Hepatocyte (in vitro differentiated cells): ENCODE measurements around the gene PLPP4. TPM values are rescaled to one million over a fixed set of nuclear protein-coding genes. Genes with fewer than 3 reads are reported as not detected.

Experiments
- DNase-seq: peaks from one replicate; pipeline ENCODE4 v3.0.0-alpha.2; 2016; ENCODE audit warnings: low spot score
- H2AFZ ChIP-seq: fragments of 200-600 bp; sonication (generic); 2 replicates; pipeline ENCODE4 v1.6.0; 2016; ENCODE audit warnings: antibody characterized with exemption, mild to moderate bottlenecking
- H3K27ac ChIP-seq: fragments of 200-600 bp; sonication (generic); 2 replicates; pipeline ENCODE4 v1.5.1; 2016; ENCODE audit warnings: mild to moderate bottlenecking
- H3K27me3 ChIP-seq: fragments of 200-600 bp; sonication (generic); 2 replicates; pipeline ENCODE4 v1.6.1; 2016
- H3K36me3 ChIP-seq: fragments of 200-600 bp; sonication (generic); replicated peaks from 2 replicates; pipeline ENCODE4 v1.5.1; 2016; ENCODE audit warnings: low read depth; ENCODE audit not compliant: insufficient read depth
- H3K4me1 ChIP-seq: fragments of 200-600 bp; sonication (generic); 2 replicates; pipeline ENCODE4 v1.5.1; 2016; ENCODE audit warnings: mild to moderate bottlenecking, moderate library complexity; ENCODE audit not compliant: insufficient read depth
- H3K4me2 ChIP-seq: fragments of 200-600 bp; sonication (generic); 2 replicates; pipeline ENCODE4 v1.6.0; 2016
- H3K4me3 ChIP-seq: fragments of 200-600 bp; sonication (generic); 2 replicates; pipeline ENCODE4 v1.5.1; 2016; ENCODE audit warnings: mild to moderate bottlenecking
- H3K79me2 ChIP-seq: fragments of 200-600 bp; sonication (generic); 2 replicates; pipeline ENCODE4 v1.6.0; 2017; ENCODE audit warnings: mild to moderate bottlenecking
- H3K9me2 ChIP-seq: fragments of 200-600 bp; sonication (generic); replicated peaks from 2 replicates; pipeline ENCODE4 v1.6.0; 2017; ENCODE audit warnings: mild to moderate bottlenecking; ENCODE audit not compliant: insufficient read depth
- H3K9me3 ChIP-seq: fragments of 200-600 bp; sonication (generic); 2 replicates; pipeline ENCODE4 v1.5.1; 2016; ENCODE audit warnings: low read depth, mild to moderate bottlenecking
- H4K20me1 ChIP-seq: fragments of 200-600 bp; sonication (generic); 2 replicates; pipeline ENCODE4 v1.6.0; 2016; ENCODE audit warnings: mild to moderate bottlenecking; ENCODE audit not compliant: insufficient read depth, poor library complexity, severe bottlenecking
- EZH2 ChIP-seq: fragments of 200-600 bp; sonication (generic); IDR thresholded peaks from 2 replicates; pipeline ENCODE4 v1.6.1; 2016; ENCODE audit warnings: antibody characterized with exemption, mild to moderate bottlenecking, borderline replicate concordance
- EZH2phosphoT487 ChIP-seq: fragments of 200-600 bp; sonication (generic); IDR thresholded peaks from one replicate; pipeline ENCODE4 v1.6.1; 2018; ENCODE audit warnings: antibody characterized with exemption, mild to moderate bottlenecking, low read depth, moderate library complexity; ENCODE audit not compliant: unreplicated experiment, severe bottlenecking
- WGBS: methylation state at CpG from one replicate; pipeline ENCODE4 v1.1.6; 2016; ENCODE audit warnings: low lambda C conversion rate; ENCODE audit errors: missing lambda C conversion rate; 5-methylcytosine and 5-hydroxymethylcytosine counted together
- polyA plus RNA-seq: library from polyadenylated mRNA; unstranded; fragments of >200 nt; fragmentation: Nextera tagmentation; extraction: Ambion mirVana; gene quantifications from 2 replicates; pipeline ENCODE4 v1.2.1, GENCODE V29; 2016
- total RNA-seq: library from RNA; depleted of rRNA; stranded (reverse); fragments of >200 nt; gene quantifications from 2 replicates; pipeline ENCODE4 v1.2.3, GENCODE V29; 2014
- TF ChIP-seq, protein P1 (sequence below): fragments of 200-600 bp; sonication (generic); IDR thresholded peaks from 2 replicates; pipeline ENCODE4 v1.5.1; 2016; ENCODE audit warnings: antibody characterized with exemption, mild to moderate bottlenecking; ENCODE audit not compliant: poor library complexity

PLPP4 gene
- total and polyA plus RNA-seq, 2 experiments from 2014 or later, result 3.4 to 10.8 TPM

DNA sequence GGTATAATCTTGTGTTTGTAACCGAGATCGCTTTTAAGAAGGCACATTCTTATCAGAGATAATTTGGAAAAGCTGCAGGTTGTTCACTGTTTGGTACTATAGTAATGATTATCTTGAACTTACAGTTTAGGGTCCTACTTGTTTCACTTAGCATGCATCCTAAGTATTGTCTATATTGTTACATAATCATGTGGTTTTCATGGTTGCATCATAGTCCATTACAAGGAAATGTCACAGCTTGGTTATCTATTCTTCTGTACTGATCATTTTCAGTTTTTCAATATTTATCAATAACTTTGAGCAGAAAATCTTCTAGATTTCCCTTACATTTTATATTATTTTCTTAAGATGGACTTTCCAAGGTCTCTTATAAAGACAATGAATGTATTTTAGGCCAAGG lies 116.3 kb downstream of the PLPP4 start:
- Histone ChIP-seq H3K79me2 (no peaks in the 10 kb centered on the region), H3K36me3 (no peaks in the 10 kb centered on the region), H3K4me3 (no peak overlapping the region), H3K27me3 (no peaks in the 10 kb centered on the region), H3K4me2 (no peak overlapping the region), H4K20me1 (no peaks in the 10 kb centered on the region), H3K4me1 (no peaks in the 10 kb centered on the region), H3K9me2 (no peaks in the 10 kb centered on the region), H3K9me3 (no peaks in the 10 kb centered on the region), H2AFZ (no peak overlapping the region), H3K27ac (no peak overlapping the region)
- TF ChIP-seq EZH2phosphoT487 (no peak), EZH2 (no peak)
- TF ChIP-seq, protein P1, sequence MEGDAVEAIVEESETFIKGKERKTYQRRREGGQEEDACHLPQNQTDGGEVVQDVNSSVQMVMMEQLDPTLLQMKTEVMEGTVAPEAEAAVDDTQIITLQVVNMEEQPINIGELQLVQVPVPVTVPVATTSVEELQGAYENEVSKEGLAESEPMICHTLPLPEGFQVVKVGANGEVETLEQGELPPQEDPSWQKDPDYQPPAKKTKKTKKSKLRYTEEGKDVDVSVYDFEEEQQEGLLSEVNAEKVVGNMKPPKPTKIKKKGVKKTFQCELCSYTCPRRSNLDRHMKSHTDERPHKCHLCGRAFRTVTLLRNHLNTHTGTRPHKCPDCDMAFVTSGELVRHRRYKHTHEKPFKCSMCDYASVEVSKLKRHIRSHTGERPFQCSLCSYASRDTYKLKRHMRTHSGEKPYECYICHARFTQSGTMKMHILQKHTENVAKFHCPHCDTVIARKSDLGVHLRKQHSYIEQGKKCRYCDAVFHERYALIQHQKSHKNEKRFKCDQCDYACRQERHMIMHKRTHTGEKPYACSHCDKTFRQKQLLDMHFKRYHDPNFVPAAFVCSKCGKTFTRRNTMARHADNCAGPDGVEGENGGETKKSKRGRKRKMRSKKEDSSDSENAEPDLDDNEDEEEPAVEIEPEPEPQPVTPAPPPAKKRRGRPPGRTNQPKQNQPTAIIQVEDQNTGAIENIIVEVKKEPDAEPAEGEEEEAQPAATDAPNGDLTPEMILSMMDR, result no peak
- 98% methylated on average over 2 of the region's 2 CpGs for WGBS
- DNase-seq, result no peak

DNA sequence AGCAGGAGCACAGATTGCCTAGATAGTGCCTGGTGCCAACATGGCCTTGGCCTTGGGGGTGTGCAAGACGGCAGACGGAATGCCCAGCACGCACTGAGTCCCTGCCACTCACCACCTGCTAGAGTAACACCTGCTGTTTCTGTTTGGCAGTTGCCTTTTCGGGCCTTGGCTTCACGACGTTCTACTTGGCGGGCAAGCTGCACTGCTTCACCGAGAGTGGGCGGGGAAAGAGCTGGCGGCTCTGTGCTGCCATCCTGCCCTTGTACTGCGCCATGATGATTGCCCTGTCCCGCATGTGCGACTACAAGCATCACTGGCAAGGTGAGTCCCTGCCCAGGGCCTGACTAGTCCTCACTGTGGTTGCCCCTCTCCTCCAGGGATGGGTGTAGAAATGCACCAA lies 118.0 kb downstream of the PLPP4 start:
- no peaks in the 10 kb centered on the region for H3K4me1 ChIP-seq
- H3K79me2 ChIP-seq, result no peaks in the 10 kb centered on the region
- no peak overlapping the region for H2AFZ ChIP-seq
- WGBS, result 88% methylated on average over 13 of the region's 13 CpGs
- TF ChIP-seq EZH2 (no peak), EZH2phosphoT487 (no peak)
- TF ChIP-seq, protein P1, result no peak
- no peaks in the 10 kb centered on the region for H4K20me1 ChIP-seq
- H3K4me3 ChIP-seq, result no peak overlapping the region
- H3K9me2 ChIP-seq, result no peaks in the 10 kb centered on the region
- H3K36me3 ChIP-seq, result no peaks in the 10 kb centered on the region
- H3K27ac ChIP-seq, result no peak overlapping the region
- no peaks in the 10 kb centered on the region for H3K9me3 ChIP-seq
- no peaks in the 10 kb centered on the region for H3K27me3 ChIP-seq
- DNase-seq, result no peak
- H3K4me2 ChIP-seq, result no peak overlapping the region

DNA sequence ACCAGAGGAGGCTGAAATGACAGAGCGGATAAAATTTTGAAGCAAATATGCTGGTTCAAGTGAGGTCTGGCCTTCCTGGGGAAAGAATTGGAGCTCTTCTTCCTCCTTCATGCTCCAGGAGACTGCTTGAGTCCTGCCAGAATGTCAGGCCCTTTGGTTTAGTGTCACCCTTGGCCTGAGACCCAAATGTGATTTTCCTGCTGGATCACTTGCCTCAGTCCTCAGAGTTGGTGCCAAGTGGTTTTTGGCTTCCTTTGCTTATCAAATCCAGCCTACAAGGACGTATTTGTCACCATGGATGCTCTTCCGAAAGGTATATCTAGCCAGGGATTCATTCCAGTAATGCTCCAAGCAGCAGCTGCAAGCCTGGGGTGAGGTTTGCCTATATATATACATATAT lies 118.4 kb downstream of the PLPP4 start:
- Histone ChIP-seq H3K9me2 (no peaks in the 10 kb centered on the region), H3K79me2 (no peaks in the 10 kb centered on the region), H2AFZ (no peak overlapping the region), H3K27ac (no peak overlapping the region), H3K36me3 (no peaks in the 10 kb centered on the region), H3K4me2 (no peak overlapping the region), H4K20me1 (no peaks in the 10 kb centered on the region), H3K27me3 (no peaks in the 10 kb centered on the region), H3K9me3 (no peaks in the 10 kb centered on the region), H3K4me1 (no peaks in the 10 kb centered on the region), H3K4me3 (no peak overlapping the region)
- 93% methylated on average over 3 of the region's 3 CpGs for WGBS
- no peak for DNase-seq
- no peak for TF ChIP-seq EZH2phosphoT487
- no peak for TF ChIP-seq EZH2
- TF ChIP-seq, protein P1, result no peak

DNA sequence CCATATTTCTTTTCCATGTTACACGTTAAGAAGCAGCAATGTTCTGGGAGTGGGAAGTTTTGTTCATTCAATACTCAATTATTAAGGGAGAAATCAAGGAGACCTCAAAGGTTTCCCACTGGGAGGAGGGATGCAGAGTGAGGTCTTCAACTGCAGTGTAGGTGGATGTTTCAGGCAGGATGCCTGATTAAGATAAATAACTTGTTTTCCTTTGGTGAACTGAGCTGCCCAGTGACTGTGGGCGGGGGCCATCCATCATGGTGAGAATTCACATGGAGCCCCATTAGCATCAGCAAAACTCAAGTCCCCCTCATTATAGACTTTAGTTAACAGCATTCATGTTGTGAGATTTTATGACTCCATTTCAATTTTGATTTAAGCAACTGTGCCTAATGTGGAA lies 121.1 kb downstream of the PLPP4 start:
- H3K9me2 ChIP-seq, result no peaks in the 10 kb centered on the region
- H3K36me3 ChIP-seq, result no peaks in the 10 kb centered on the region
- WGBS, result 86% methylated on average over 2 of the region's 2 CpGs
- H3K79me2 ChIP-seq, result no peaks in the 10 kb centered on the region
- H3K27ac ChIP-seq, result no peak overlapping the region
- H3K4me3 ChIP-seq, result no peak overlapping the region
- no peak overlapping the region for H2AFZ ChIP-seq
- H3K4me2 ChIP-seq, result no peak overlapping the region
- no peaks in the 10 kb centered on the region for H3K4me1 ChIP-seq
- no peaks in the 10 kb centered on the region for H3K27me3 ChIP-seq
- no peaks in the 10 kb centered on the region for H4K20me1 ChIP-seq
- DNase-seq, result no peak
- TF ChIP-seq, protein P1, result no peak
- TF ChIP-seq EZH2phosphoT487 (no peak), EZH2 (no peak)
- no peaks in the 10 kb centered on the region for H3K9me3 ChIP-seq
